Kidney (tissue), 14 donors: ENCODE measurements around the gene RAET1E. TPM values are rescaled to one million over a fixed set of nuclear protein-coding genes. Genes with fewer than 3 reads are reported as not detected.
A peak's percentile ranks its signal among the peaks of the same experiment; 100 is the strongest.
"Not testable (repeated sequence)": the region's sequence is repeated elsewhere in the genome, so short reads cannot be mapped to it uniquely, and the experiment has no call there.

ENCODE experiments used
- DNase-seq, 5 donors: peaks; one replicate each; pipeline ENCODE4 v3.0.0-alpha.2; 2013 to 2020
- FAIRE-seq: peaks from 2 replicates; lab custom pipeline; 2012; peaks lifted over from hg19 to GRCh38; lab: Jason Lieb, UNC
- H3K27ac ChIP-seq, 2 donors: one replicate each; pipeline ENCODE4 v1.7.0; 2013; ENCODE audit warnings: low read depth in 2 of 2, low read length in 2 of 2, inconsistent platforms in 1 of 2
- H3K27me3 ChIP-seq: one replicate; pipeline ENCODE4 v1.7.1; 2013; ENCODE audit warnings: low read length, inconsistent platforms; ENCODE audit not compliant: control insufficient read depth, insufficient read depth
- H3K36me3 ChIP-seq, 3 donors: one replicate each; pipeline versions ENCODE4 v1.7.0 to v1.7.1; 2013; ENCODE audit warnings: low read length in 3 of 3, control low read depth in 1 of 3, inconsistent platforms in 1 of 3; ENCODE audit not compliant: insufficient read depth in 3 of 3, control insufficient read depth in 2 of 3
- H3K4me1 ChIP-seq, 3 donors: one replicate each; pipeline versions ENCODE4 v1.7.0 to v1.7.1; 2013; ENCODE audit warnings: low read length in 3 of 3, inconsistent platforms in 1 of 3, low read depth in 1 of 3; ENCODE audit not compliant: control insufficient read depth in 2 of 3, insufficient read depth in 2 of 3
- H3K4me3 ChIP-seq, 3 donors: one replicate each; pipeline versions ENCODE4 v1.7.0 to v1.8.1; 2013; ENCODE audit warnings: low read length in 3 of 3, control low read depth in 1 of 3, inconsistent platforms in 1 of 3
- H3K9ac ChIP-seq, 3 donors: one replicate each; pipeline versions ENCODE4 v1.7.0 to v1.7.1; 2013; ENCODE audit warnings: low read length in 3 of 3, control low read depth in 1 of 3, inconsistent platforms in 1 of 3
- H3K9me3 ChIP-seq, 3 donors: one replicate each; pipeline versions ENCODE4 v1.7.0 to v1.7.1; 2013; ENCODE audit warnings: low read length in 3 of 3, control low read depth in 1 of 3, inconsistent platforms in 1 of 3; ENCODE audit not compliant: control insufficient read depth in 2 of 3, insufficient read depth in 1 of 3
- intact Hi-C: fragments of 100-400 bp; cut with DNase I; formaldehyde crosslinking; loops from one replicate; pipeline ENCODE4 v1.11.1; 2022
- polyA plus RNA-seq: library from polyadenylated mRNA; stranded (reverse); fragments of 350-450 nt; fragmentation: Illumina TruSeq; extraction: RNeasy Lipid Tissue Mini Kit (QIAGEN cat#74804); gene quantifications from one replicate; pipeline ENCODE4 v1.2.3, GENCODE V29; 2014; ENCODE audit warnings: low read depth, low replicate concordance; ENCODE audit not compliant: insufficient read depth
- total RNA-seq: library from RNA; stranded (reverse); fragmentation: NEBNext Ultra II Directional; extraction: Animal tissue kit (Norgen Biotek cat#: 25700); gene quantifications from one replicate; pipeline ENCODE4 v1.2.1, GENCODE V29; 2021
- TF ChIP-seq, protein P1 (sequence below): IDR thresholded peaks from 3 replicates; pipeline ENCODE4 v1.5.1; 2012; ENCODE audit warnings: mild to moderate bottlenecking, moderate library complexity, borderline replicate concordance; ENCODE audit not compliant: insufficient read depth; ENCODE audit errors: extremely low read depth
- donor health status: control.
- donor health status: control.
- donor health status: control.
- donor health status: control.
- donor health status: control.
- donor health status: DM: yes; HTN: yes; CAD: no.
- donor health status: Normal renal cell carcinoma (clear cell type).

The RAET1E gene
- total and polyA plus RNA-seq, 2 donors from 2014 or later = 1.0 to 3.1 TPM

DNA sequence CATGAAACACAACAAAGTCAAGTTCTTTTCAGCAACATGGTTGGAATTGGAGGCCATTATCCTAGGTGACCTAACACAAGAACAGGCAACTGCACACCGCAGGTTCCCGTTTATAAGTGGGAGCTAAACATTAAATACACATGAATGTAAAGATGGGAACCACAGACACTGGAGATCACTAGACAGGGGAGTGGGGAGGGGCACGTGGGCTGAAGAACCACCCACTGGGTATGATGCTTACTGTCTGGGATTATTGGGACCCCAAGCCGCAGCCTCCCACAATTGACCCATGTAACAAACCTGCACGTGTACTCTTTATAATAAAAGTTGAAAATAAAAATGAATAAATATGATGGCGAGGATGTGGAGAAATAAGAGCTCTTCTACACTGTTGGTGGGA is 33.6 kb upstream of the RAET1E start:
- Histone ChIP-seq H3K9ac (no peak overlapping the region), H3K4me3 (no peak overlapping the region), H3K27ac (no peak overlapping the region), H3K9me3 (no peaks in the 10 kb centered on the region), H3K4me1 (no peaks in the 10 kb centered on the region), H3K27me3 (peaks cover 24% of the 10 kb centered on the region), H3K36me3 (no peaks in the 10 kb centered on the region)
- FAIRE-seq = no peak
- peak in 1 of 5 donors; percentile 18 for DNase-seq
- intact Hi-C loops = loop anchor here (5.0 kb wide), 1 partner anchor 86 kb away; no protein-coding TSS in a partner anchor
- TF ChIP-seq, protein P1, sequence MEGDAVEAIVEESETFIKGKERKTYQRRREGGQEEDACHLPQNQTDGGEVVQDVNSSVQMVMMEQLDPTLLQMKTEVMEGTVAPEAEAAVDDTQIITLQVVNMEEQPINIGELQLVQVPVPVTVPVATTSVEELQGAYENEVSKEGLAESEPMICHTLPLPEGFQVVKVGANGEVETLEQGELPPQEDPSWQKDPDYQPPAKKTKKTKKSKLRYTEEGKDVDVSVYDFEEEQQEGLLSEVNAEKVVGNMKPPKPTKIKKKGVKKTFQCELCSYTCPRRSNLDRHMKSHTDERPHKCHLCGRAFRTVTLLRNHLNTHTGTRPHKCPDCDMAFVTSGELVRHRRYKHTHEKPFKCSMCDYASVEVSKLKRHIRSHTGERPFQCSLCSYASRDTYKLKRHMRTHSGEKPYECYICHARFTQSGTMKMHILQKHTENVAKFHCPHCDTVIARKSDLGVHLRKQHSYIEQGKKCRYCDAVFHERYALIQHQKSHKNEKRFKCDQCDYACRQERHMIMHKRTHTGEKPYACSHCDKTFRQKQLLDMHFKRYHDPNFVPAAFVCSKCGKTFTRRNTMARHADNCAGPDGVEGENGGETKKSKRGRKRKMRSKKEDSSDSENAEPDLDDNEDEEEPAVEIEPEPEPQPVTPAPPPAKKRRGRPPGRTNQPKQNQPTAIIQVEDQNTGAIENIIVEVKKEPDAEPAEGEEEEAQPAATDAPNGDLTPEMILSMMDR = no peak

DNA sequence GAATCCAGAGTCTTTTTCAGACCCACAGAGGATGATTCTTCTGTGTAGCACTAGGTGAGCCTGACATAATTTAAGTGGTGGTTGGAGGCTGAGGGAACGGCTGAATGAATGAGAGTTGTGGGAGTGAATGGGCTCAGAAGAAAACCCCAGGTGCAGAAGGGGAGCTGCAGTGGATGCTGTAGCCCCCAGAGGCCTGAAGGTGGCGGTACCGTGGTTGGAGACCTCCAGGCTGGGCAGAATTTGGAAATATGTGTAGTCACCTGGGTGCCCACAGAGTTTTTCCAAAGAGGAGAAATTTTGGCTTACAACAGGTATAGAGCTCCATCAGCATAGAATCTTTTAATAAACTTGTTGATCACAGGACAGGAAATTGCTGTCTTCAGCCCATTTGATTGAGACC is 31.5 kb upstream of the RAET1E start:
- Histone ChIP-seq H3K4me3 (no peak overlapping the region), H3K4me1 (peaks cover 0 to 2% (median 0%) of the 10 kb centered on the region in 3 donors), H3K9ac (no peak overlapping the region), H3K9me3 (no peaks in the 10 kb centered on the region), H3K27ac (no peak overlapping the region), H3K27me3 (peaks cover 10% of the 10 kb centered on the region), H3K36me3 (no peaks in the 10 kb centered on the region)
- DNase-seq (peak in 2 of 5 donors; percentile 21 to 24), FAIRE-seq (no peak)
- TF ChIP-seq, protein P1 = no peak
- intact Hi-C loops = loop anchor here (5.0 kb wide), 1 partner anchor 97 kb away; no protein-coding TSS in a partner anchor

DNA sequence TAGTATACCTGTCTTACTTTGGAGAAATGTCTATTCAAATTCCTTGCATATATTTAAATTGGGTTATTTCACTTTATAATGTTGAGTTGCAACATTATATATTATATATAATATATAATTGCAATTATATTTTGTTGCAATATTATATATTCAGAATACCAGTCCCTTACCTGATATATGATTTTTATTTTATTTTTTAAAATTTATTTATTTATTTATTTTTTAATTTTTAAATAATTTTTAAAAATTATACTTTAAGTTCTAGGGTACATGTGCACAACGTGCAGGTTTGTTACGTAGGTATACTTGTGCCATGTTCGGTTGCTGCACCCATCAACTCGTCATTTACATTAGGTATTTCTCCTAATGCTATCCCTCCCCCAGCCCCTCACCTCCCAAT is 29.1 kb upstream of the RAET1E start:
- H3K9me3 ChIP-seq, H3K4me1 ChIP-seq, H3K9ac ChIP-seq, H3K27ac ChIP-seq, H3K36me3 ChIP-seq, DNase-seq, H3K4me3 ChIP-seq, H3K27me3 ChIP-seq: not testable (repeated sequence)
- peak; percentile 73 for FAIRE-seq
- intact Hi-C loops = loop anchor here (5.0 kb wide), 1 partner anchor 95 kb away; no protein-coding TSS in a partner anchor

DNA sequence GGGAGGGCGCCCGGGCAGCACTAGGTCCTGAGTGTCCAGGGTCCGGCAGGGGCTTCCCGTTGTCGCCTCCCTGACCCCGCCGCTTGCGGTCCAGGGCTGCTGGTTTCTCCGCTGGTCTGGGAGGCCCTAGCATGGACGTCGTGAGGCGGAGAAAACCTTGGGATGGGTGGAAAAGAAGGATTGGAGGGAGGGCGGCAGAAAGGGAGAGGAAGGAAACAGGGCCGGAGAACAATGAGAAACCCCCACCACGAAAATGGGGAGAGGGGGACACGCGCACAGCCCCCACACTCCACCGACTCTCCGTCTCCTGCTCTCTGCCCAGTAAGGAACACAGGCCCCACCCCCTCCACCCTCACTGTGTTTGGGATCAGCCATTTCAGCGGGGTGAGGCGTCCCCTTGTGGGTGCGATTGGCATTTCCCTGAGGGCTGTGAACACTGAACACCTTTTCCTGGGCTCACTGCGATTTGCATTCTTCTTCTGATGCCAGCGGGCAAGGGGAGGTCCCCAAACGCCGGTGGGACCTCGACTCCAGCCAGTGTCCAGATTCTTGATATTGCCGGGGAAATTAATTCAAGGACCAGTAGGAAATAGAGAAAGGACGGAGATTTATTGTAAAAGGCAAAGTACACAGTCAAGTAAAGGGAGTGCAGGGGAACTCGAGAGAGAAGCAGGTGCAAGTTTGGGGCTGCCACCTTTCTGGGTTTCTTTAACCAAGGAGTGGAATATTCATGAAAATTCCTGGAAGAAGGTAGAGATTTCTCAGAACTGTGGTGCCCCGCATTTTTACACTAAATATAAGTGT is 28.3 kb upstream of the RAET1E start:
- Histone ChIP-seq H3K9ac (peak overlapping the region in 2 of 3 donors; percentile 52 to 65), H3K4me3 (peak overlapping the region; percentile 68 to 74 (median 74)), H3K27ac (no peak overlapping the region), H3K9me3 (no peaks in the 10 kb centered on the region), H3K27me3 (peaks cover 9% of the 10 kb centered on the region), H3K4me1 (peaks cover 0 to 4% (median 0%) of the 10 kb centered on the region in 3 donors), H3K36me3 (no peaks in the 10 kb centered on the region)
- intact Hi-C loops = loop anchor here (5.0 kb wide), 1 partner anchor 94 kb away; no protein-coding TSS in a partner anchor
- FAIRE-seq (no peak), DNase-seq (peak; percentile 89 to 93 (median 92))
- TF ChIP-seq, protein P1 = peak; percentile 96
